ENCODE measurements around the gene SH3PXD2A. TPM values are rescaled to one million over a fixed set of nuclear protein-coding genes. Genes with fewer than 3 reads are reported as not detected.

The SH3PXD2A gene
- total and polyA plus RNA-seq, 9 of the 15 experiments (the other 6 are each of a cell fraction or from before 2014, with no cell fraction given), result 0.41 to 9.3 (median 2.5) TPM

DNA sequence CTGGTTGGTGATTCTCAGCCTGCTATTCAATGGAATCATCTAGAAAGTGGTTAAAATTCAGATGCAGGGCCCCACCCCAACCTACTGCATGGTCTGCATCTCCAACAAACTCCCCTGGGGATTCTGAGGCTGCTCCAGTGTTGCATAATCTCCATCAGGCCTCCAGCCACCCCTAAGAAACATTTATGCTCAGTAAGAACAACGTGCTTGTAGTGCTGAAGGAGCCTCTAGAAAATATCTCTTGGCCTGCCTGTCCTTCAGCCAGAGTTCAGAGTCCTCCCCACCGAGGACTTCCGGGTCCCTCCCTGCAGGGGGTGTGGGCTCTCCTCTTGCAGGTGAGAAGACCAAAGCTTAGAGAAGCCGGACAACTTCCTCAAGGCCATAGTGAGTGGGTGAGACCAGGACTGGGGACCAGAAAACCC is 159.8 kb downstream of the SH3PXD2A start:
- Histone ChIP-seq H4K20me1 (replicated peaks; ENCODE audit: control insufficient read depth, insufficient read depth, low read length) (no peaks in the 10 kb centered on the region), H3K27ac (ENCODE audit: extremely low read depth, low read depth, low read length) (peak overlapping the region; percentile 60), H3K4me1 (replicated peaks in 1 of 2; ENCODE audit: control insufficient read depth in 2 of 2, insufficient read depth in 2 of 2, low read length in 2 of 2) (peaks cover 41 to 42% of the 10 kb centered on the region in 2 experiments), H2AFZ (ENCODE audit: low read depth, low read length) (peak overlapping the region; percentile 90), H3K9me1 (ENCODE audit: control insufficient read depth, insufficient read depth, low read length) (no peaks in the 10 kb centered on the region), H3K27me3 (ENCODE audit: control insufficient read depth in 2 of 2, insufficient read depth in 2 of 2, low read length in 2 of 2) (no peaks in the 10 kb centered on the region), H3K79me2 (ENCODE audit: control insufficient read depth, insufficient read depth, low read length) (no peaks in the 10 kb centered on the region; the same call in 2 of the 3 replicates), H3K4me2 (ENCODE audit: insufficient read depth, low read length) (peak overlapping the region; percentile 62; the same call in 1 of the 2 replicates), H3K36me3 (ENCODE audit: control insufficient read depth, insufficient read depth, low read length) (no peaks in the 10 kb centered on the region), H3K9ac (ENCODE audit: insufficient read depth in 1 of 2, low read depth in 2 of 2, low read length in 2 of 2) (peak overlapping the region in 1 of 2 experiments; percentile 59; a peak in 1 of 4 replicates), H3K9me3 (replicated peaks; ENCODE audit: control insufficient read depth, insufficient read depth, low read depth, low read length) (no peaks in the 10 kb centered on the region), H3K4me3 (no peak overlapping the region)
- ATAC-seq (peak; percentile 8), DNase-seq (ENCODE audit: extremely low read depth in 1 of 4, low spot score in 3 of 4) (peak in 3 of 4 experiments; percentile 30 to 41 (median 40)), FAIRE-seq (no peak)
- in situ Hi-C loops (cut with MboI), result no loop called here
- CTCF ChIA-PET (ENCODE audit: low intra/inter-chr PET ratio), result no interaction called here
- POLR2A ChIA-PET, result no interaction called here
- no TSS peak for BruUV-seq (replicated peaks)
- 30% methylated on average over 4 of the region's 4 CpGs for WGBS (ENCODE audit: insufficient coverage, low coverage, missing lambda C conversion rate)
- intact Hi-C loops (cut with micrococcal nuclease), result no loop called here
- TF ChIP-seq BRCA1 (IDR thresholded peaks at IDR 0.05) (no peak), BRCA1 (CRISPR knock-in tag; IDR thresholded peaks at IDR 0.05) (no peak), FOXP1 (CRISPR knock-in tag; IDR thresholded peaks at IDR 0.05) (no peak), GTF2A2 (tag; IDR thresholded peaks at IDR 0.05) (no peak), RAD21 (CRISPR knock-in tag; conservative IDR thresholded peaks at IDR 0.05 in 1 of 2, IDR thresholded peaks at IDR 0.05 in 1 of 2) (no peak), ZNF324 (CRISPR knock-in tag; IDR thresholded peaks at IDR 0.05) (no peak), ZNF134 (CRISPR knock-in tag; conservative IDR thresholded peaks at IDR 0.05) (no peak), FIP1L1 (IDR thresholded peaks at IDR 0.05; ENCODE audit: low read depth, low read length, poor library complexity, severe bottlenecking) (no peak), CBX5 (IDR thresholded peaks at IDR 0.05; ENCODE audit: borderline replicate concordance, low read depth) (no peak), ZBTB1 (CRISPR knock-in tag; IDR thresholded peaks at IDR 0.05; ENCODE audit: borderline replicate concordance, low read depth) (no peak), ADNP (tag; IDR thresholded peaks at IDR 0.05) (no peak), ZNF263 (CRISPR knock-in tag; IDR thresholded peaks at IDR 0.05; ENCODE audit: borderline replicate concordance) (peak; percentile 90)
- TF ChIP-seq, protein P1, sequence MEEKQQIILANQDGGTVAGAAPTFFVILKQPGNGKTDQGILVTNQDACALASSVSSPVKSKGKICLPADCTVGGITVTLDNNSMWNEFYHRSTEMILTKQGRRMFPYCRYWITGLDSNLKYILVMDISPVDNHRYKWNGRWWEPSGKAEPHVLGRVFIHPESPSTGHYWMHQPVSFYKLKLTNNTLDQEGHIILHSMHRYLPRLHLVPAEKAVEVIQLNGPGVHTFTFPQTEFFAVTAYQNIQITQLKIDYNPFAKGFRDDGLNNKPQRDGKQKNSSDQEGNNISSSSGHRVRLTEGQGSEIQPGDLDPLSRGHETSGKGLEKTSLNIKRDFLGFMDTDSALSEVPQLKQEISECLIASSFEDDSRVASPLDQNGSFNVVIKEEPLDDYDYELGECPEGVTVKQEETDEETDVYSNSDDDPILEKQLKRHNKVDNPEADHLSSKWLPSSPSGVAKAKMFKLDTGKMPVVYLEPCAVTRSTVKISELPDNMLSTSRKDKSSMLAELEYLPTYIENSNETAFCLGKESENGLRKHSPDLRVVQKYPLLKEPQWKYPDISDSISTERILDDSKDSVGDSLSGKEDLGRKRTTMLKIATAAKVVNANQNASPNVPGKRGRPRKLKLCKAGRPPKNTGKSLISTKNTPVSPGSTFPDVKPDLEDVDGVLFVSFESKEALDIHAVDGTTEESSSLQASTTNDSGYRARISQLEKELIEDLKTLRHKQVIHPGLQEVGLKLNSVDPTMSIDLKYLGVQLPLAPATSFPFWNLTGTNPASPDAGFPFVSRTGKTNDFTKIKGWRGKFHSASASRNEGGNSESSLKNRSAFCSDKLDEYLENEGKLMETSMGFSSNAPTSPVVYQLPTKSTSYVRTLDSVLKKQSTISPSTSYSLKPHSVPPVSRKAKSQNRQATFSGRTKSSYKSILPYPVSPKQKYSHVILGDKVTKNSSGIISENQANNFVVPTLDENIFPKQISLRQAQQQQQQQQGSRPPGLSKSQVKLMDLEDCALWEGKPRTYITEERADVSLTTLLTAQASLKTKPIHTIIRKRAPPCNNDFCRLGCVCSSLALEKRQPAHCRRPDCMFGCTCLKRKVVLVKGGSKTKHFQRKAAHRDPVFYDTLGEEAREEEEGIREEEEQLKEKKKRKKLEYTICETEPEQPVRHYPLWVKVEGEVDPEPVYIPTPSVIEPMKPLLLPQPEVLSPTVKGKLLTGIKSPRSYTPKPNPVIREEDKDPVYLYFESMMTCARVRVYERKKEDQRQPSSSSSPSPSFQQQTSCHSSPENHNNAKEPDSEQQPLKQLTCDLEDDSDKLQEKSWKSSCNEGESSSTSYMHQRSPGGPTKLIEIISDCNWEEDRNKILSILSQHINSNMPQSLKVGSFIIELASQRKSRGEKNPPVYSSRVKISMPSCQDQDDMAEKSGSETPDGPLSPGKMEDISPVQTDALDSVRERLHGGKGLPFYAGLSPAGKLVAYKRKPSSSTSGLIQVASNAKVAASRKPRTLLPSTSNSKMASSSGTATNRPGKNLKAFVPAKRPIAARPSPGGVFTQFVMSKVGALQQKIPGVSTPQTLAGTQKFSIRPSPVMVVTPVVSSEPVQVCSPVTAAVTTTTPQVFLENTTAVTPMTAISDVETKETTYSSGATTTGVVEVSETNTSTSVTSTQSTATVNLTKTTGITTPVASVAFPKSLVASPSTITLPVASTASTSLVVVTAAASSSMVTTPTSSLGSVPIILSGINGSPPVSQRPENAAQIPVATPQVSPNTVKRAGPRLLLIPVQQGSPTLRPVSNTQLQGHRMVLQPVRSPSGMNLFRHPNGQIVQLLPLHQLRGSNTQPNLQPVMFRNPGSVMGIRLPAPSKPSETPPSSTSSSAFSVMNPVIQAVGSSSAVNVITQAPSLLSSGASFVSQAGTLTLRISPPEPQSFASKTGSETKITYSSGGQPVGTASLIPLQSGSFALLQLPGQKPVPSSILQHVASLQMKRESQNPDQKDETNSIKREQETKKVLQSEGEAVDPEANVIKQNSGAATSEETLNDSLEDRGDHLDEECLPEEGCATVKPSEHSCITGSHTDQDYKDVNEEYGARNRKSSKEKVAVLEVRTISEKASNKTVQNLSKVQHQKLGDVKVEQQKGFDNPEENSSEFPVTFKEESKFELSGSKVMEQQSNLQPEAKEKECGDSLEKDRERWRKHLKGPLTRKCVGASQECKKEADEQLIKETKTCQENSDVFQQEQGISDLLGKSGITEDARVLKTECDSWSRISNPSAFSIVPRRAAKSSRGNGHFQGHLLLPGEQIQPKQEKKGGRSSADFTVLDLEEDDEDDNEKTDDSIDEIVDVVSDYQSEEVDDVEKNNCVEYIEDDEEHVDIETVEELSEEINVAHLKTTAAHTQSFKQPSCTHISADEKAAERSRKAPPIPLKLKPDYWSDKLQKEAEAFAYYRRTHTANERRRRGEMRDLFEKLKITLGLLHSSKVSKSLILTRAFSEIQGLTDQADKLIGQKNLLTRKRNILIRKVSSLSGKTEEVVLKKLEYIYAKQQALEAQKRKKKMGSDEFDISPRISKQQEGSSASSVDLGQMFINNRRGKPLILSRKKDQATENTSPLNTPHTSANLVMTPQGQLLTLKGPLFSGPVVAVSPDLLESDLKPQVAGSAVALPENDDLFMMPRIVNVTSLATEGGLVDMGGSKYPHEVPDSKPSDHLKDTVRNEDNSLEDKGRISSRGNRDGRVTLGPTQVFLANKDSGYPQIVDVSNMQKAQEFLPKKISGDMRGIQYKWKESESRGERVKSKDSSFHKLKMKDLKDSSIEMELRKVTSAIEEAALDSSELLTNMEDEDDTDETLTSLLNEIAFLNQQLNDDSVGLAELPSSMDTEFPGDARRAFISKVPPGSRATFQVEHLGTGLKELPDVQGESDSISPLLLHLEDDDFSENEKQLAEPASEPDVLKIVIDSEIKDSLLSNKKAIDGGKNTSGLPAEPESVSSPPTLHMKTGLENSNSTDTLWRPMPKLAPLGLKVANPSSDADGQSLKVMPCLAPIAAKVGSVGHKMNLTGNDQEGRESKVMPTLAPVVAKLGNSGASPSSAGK (IDR thresholded peaks at IDR 0.05), result 0 out of 2 replicates have a peak, but pooled peaks have one; percentile 19

Measured in K562 (cell line).